Common myeloid progenitor, CD34-positive (primary cell): ENCODE measurements around the gene S100A3.
A peak's percentile ranks its signal among the peaks of the same experiment; 100 is the strongest.
"Not testable (repeated sequence)": the region's sequence is repeated elsewhere in the genome, so short reads cannot be mapped to it uniquely, and the experiment has no call there.

Source experiments
- CTCF ChIA-PET: fragments of 350-600 bp; sonication (Branson Sonifier 250); formaldehyde crosslinking; loops from one replicate; lab custom pipeline; 2021; ENCODE audit warnings: antibody characterized with exemption; lab: Charles Lee
- POLR2A ChIA-PET: fragments of 350-600 bp; sonication (Branson Sonifier 250); formaldehyde crosslinking; loops from one replicate; lab custom pipeline; 2021; ENCODE audit warnings: antibody characterized with exemption; lab: Charles Lee
- DNase-seq, 3 donors: peaks; one replicate each; pipeline versions ENCODE4 v3.0.0 to v3.0.0-alpha.2; 2013
- H3K27ac ChIP-seq, 2 experiments: 1 replicate in 1 of 2; 2 replicates in 1 of 2; pipeline ENCODE4 v1.7.0; 2013; ENCODE audit warnings: inconsistent platforms in 2 of 2, low read length in 2 of 2, mild to moderate bottlenecking in 2 of 2, low read depth in 1 of 2, moderate library complexity in 1 of 2; ENCODE audit not compliant: severe bottlenecking in 2 of 2, insufficient read depth in 1 of 2, poor library complexity in 1 of 2
- H3K27me3 ChIP-seq, 5 experiments: replicated peaks in 2 of 5; 1 replicate in 3 of 5; 2 replicates in 2 of 5; pipeline versions ENCODE4 v1.6.1 to v1.7.0; 2013; ENCODE audit warnings: low read length in 4 of 5, mild to moderate bottlenecking in 2 of 5, moderate library complexity in 2 of 5, inconsistent platforms in 1 of 5; ENCODE audit not compliant: insufficient read depth in 5 of 5, control insufficient read depth in 4 of 5
- H3K36me3 ChIP-seq, 4 experiments: 1 replicate in 2 of 4; 2 replicates in 2 of 4; pipeline versions ENCODE4 v1.6.1 to v1.7.0; 2013; ENCODE audit warnings: low read length in 3 of 4, control low read depth in 1 of 4, mild to moderate bottlenecking in 1 of 4; ENCODE audit not compliant: control insufficient read depth in 4 of 4, insufficient read depth in 4 of 4
- H3K4me1 ChIP-seq, 4 experiments: 1 replicate in 3 of 4; 2 replicates in 1 of 4; pipeline versions ENCODE4 v1.6.1 to v1.7.1; 2013; ENCODE audit warnings: low read length in 3 of 4, mild to moderate bottlenecking in 3 of 4, control low read depth in 1 of 4, inconsistent platforms in 1 of 4, moderate library complexity in 1 of 4; ENCODE audit not compliant: control insufficient read depth in 4 of 4, insufficient read depth in 4 of 4; ENCODE audit errors: control extremely low read depth in 1 of 4
- H3K4me3 ChIP-seq, 7 experiments: 1 replicate in 4 of 7; 2 replicates in 3 of 7; pipeline versions ENCODE4 v1.5.1 to v1.7.0; 2013; ENCODE audit warnings: mild to moderate bottlenecking in 7 of 7, low read length in 6 of 7, moderate library complexity in 6 of 7, inconsistent platforms in 2 of 7, low read depth in 2 of 7, control low read depth in 1 of 7; ENCODE audit not compliant: insufficient read depth in 4 of 7, control insufficient read depth in 1 of 7; ENCODE audit errors: extremely low read depth in 1 of 7
- H3K9me3 ChIP-seq, 5 experiments: 1 replicate in 4 of 5; 2 replicates in 1 of 5; pipeline versions ENCODE4 v1.6.1 to v1.7.1; 2013; ENCODE audit warnings: low read length in 4 of 5, mild to moderate bottlenecking in 2 of 5, inconsistent platforms in 1 of 5, low read depth in 1 of 5, moderate library complexity in 1 of 5; ENCODE audit not compliant: control insufficient read depth in 4 of 5, insufficient read depth in 2 of 5; ENCODE audit errors: control extremely low read depth in 1 of 5
- WGBS: methylation state at CpG from one replicate; pipeline ENCODE4 v1.1.5; 2013; ENCODE audit not compliant: insufficient coverage; 5-methylcytosine and 5-hydroxymethylcytosine counted together

The S100A3 gene

DNA sequence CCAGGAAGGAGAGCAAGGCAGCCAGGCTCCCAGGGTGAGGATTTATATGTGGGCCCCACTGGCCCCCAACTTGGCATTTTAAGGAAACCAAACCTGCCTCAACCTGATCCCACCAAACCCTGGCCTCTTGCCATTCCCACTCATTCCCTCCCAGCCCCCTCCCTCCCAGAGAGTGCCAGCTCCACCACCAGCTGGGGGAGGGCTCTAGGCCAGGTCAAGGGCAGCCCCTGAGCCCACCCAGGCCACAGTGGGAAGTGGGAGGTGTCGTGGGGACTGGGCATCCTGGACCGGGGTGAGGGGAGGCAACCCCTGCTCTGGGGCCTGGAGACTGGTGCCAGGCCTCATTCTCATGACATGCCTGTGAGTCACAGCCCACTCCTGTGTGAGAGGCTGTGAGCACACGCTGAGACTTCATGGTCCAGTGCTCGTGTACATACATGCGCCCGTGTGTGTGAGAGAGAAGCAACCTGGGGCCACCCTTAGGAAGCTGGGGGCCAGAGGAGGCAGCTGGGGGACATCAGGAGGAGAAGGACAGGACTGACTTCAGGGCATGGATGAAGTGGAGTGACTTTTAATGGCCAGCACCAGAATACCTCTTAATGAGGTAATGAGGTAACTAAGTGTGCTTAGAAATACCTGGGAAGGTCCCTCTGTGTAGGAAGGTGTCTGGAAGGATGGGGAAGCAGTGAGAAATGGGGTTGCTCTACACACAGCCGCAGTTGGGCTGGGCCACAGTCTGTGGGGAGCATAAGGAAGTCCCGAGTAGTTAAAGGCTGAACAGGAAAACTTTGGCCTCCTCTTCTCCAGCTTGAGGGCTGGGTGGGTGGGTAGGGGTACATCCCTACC lies 16.7 kb upstream of the S100A3 start, which contains the start of gene S100A2:
S100A2 (minus strand) TSS at position 316 of the 846 bp plus-strand sequence. CDS start 1,967 bp downstream, outside the sequence.
- DNase-seq = peak; percentile 34 to 76 (median 65)
- Histone ChIP-seq H3K36me3 (no peaks in the 10 kb centered on the region), H3K27me3 (no peaks in the 10 kb centered on the region), H3K27ac (peak within 1 kb of the TSS; percentile 47 to 80), H3K4me3 (peak within 1 kb of the TSS in 4 of 7 experiments; percentile 16 to 57 (median 30)), H3K9me3 (no peaks in the 10 kb centered on the region), H3K4me1 (peaks cover 3 to 53% (median 33%) of the 10 kb centered on the region in 4 experiments)
- ChIA-PET CTCF (interaction anchor here (0.6 to 11.1 kb wide), 10 partner anchors 12 to 68 kb away, joined by 3 to 116 read pairs (median 4); partner anchors contain the start of genes CHTOP, S100A13, S100A5 and S100A6), POLR2A (interaction anchor here (1.0 to 2.0 kb wide), 3 partner anchors 20 to 30 kb away, joined by 5 to 15 read pairs (median 11); partner anchors contain the start of genes S100A4 and S100A6)
- WGBS = 38% methylated on average over 7 of the region's 8 CpGs

DNA sequence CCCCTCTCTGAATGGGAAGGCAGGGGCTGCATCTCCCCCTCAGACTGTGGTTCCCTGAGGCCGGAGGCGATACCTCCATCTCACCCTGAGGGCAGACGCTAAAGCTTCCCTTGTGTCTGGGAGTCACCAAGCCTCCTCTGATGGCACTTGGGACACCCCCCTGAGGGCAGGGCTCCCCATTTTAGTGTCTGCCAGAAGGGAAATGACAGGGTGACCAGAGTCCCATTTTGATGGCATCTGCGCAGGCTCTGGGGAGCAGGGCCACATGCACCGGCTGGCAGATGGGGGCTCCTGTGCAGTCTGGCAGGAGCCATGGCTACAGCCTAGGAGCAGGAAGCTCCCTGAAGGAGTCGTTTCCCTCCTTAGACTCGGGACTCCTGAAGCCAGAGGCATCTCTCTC lies 14.9 kb upstream of the S100A3 start:
- POLR2A ChIA-PET = interaction anchor here (0.7 kb wide), 1 partner anchor 38 kb away, joined by 3 read pairs; no protein-coding TSS in a partner anchor
- WGBS = 100% methylated on average over 4 of the region's 7 CpGs
- peaks cover 3 to 53% (median 33%) of the 10 kb centered on the region in 4 experiments for H3K4me1 ChIP-seq

DNA sequence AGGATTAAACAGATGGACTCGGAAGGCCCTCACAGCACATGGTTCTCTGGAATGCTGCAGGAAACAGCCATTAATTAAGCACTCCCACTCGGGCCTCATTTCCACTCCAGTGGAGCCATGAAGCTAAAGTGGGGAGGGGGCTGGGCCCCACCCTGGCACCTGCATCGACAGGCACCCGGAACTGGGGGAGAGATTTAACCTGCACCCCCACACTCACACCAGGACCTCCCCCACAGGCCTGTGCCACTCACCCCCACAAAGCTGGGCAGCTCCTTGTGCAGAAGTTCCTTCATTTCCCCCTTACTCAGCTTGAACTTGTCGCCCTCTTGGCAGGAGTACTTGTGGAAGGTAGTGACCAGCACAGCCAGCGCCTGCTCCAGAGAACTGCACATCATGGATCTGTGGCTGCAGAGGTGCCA lies 14.4 kb upstream of the S100A3 start:
- Histone ChIP-seq H3K9me3 (no peaks in the 10 kb centered on the region), H3K27me3 (no peaks in the 10 kb centered on the region), H3K27ac (no peak overlapping the region), H3K36me3 (no peaks in the 10 kb centered on the region), H3K4me3 (no peak overlapping the region), H3K4me1 (peaks cover 3 to 48% (median 29%) of the 10 kb centered on the region in 4 experiments)
- 93% methylated on average over 4 of the region's 6 CpGs for WGBS
- ChIA-PET POLR2A (no interaction called here), CTCF (interaction anchor here (0.7 to 11.1 kb wide), 6 partner anchors 9 to 43 kb away, joined by 3 to 116 read pairs (median 4); partner anchors contain the start of gene S100A6)
- DNase-seq = no peak

More for the DNA sequence above, 14.9 kb upstream of the S100A3 start:
- Histone ChIP-seq H3K36me3 (no peaks in the 10 kb centered on the region), H3K9me3 (no peaks in the 10 kb centered on the region), H3K4me3 (no peak overlapping the region), H3K27ac (no peak overlapping the region), H3K27me3 (no peaks in the 10 kb centered on the region)
- DNase-seq = no peak
- CTCF ChIA-PET = interaction anchor here (0.7 to 11.1 kb wide), 5 partner anchors 9 to 43 kb away, joined by 3 to 116 read pairs (median 4); partner anchors contain the start of gene S100A6

DNA sequence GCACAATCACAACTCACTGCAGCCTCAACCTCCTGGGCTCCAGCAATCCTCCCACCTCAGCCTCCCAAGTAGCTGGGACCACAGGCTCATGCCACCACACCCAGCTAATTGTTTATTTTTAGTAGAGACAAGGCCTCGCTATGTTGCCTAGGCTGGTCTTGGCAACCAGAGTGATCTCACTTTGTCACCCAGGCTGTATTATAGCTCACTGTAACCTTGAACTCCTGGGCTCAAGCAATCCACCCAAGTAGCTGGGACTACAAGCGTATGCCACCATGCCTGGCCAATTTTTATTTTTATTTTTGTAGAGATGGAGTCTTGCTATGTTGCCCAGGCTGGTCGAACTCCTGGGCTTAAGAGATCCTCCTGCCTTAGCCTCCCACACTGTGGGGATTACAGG lies 13.0 kb upstream of the S100A3 start:
- ChIA-PET POLR2A (interaction anchor here (0.6 kb wide), 1 partner anchor 26 kb away, joined by 4 read pairs; the partner anchor contains the start of gene S100A6), CTCF (interaction anchor here (1.0 to 11.1 kb wide), 5 partner anchors 8 to 52 kb away, joined by 3 to 116 read pairs (median 8); partner anchors contain the start of gene S100A6)
- not testable (repeated sequence) for H3K27me3 ChIP-seq, H3K4me3 ChIP-seq, H3K27ac ChIP-seq, DNase-seq, H3K9me3 ChIP-seq, H3K36me3 ChIP-seq
- peaks cover 2 to 33% (median 18%) of the 10 kb centered on the region in 4 experiments for H3K4me1 ChIP-seq
- WGBS = 100% methylated on average over 1 of the region's 3 CpGs

DNA sequence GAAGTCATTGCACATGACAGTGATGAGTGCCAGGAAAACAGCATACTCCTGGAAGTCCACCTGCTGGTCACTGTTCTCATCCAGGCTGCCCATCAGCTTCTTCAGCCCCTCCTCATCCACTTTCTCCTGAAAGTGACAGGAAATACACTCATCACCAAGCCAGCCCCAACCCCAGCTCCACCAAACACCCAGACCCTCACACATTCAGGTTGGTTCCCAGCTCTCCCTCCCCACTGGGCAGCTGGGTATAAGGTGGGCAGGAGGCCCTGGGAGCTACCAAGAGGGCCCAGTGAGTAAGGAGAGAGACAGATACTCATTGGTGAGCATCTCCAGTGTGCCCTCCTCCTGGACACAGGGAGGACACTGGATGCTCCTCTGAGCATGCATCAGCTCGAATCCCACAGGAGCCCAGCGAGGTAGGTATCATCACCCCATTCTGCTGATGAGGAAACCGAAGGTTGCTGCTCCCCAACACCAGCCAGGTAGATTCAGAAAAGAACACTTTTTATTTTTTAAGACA lies 12.5 kb upstream of the S100A3 start:
- Histone ChIP-seq H3K27me3 (no peaks in the 10 kb centered on the region), H3K27ac (no peak overlapping the region), H3K36me3 (no peaks in the 10 kb centered on the region), H3K9me3 (no peaks in the 10 kb centered on the region), H3K4me1 (peaks cover 0 to 28% (median 13%) of the 10 kb centered on the region in 4 experiments), H3K4me3 (no peak overlapping the region)
- 96% methylated on average over 3 of the region's 3 CpGs for WGBS
- CTCF ChIA-PET = interaction anchor here (0.9 to 11.1 kb wide), 8 partner anchors 8 to 51 kb away, joined by 3 to 116 read pairs (median 4); partner anchors contain the start of gene S100A6
- POLR2A ChIA-PET = no interaction called here
- DNase-seq = no peak

DNA sequence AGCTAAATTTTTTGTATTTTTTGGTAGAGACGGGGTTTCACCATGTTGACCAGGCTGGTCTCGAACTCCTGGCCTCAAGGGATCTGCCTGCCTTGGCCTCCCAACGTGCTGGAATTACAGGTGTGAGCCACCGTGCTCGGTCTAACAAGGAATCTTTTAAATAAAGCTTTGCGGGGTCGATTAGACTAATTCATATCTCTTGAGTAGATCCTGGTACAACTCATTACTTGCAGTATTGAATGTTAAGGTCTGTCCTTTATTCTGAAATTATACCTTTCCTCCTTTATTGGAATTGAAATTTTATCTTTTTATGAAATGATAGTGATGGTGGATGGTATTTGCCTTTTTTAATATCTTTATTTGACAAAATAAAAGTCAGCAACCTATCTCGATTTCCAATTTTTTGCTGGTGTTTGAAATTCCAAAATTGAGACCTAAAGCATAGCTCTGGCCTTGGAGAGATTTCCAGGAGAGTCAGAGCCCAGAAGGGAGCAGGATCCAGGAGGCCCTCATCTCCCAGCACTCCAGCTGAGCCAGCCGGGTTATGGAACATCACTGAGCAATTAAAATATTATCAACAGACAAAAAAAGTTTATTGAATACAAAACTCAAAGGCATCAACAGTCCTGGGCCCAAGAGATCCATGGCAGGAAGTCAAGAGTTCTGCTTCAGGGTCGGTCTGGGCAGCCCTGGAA lies 11.9 kb upstream of the S100A3 start:
- ChIA-PET CTCF (interaction anchor here (0.9 to 11.1 kb wide), 7 partner anchors 7 to 51 kb away, joined by 3 to 116 read pairs (median 5); partner anchors contain the start of gene S100A6), POLR2A (no interaction called here)
- no peak overlapping the region for H3K4me3 ChIP-seq
- 95% methylated on average over 6 of the region's 10 CpGs for WGBS
- H3K9me3 ChIP-seq = no peaks in the 10 kb centered on the region
- H3K27me3 ChIP-seq = no peaks in the 10 kb centered on the region
- no peak for DNase-seq
- H3K27ac ChIP-seq = no peak overlapping the region
- no peaks in the 10 kb centered on the region for H3K36me3 ChIP-seq
- H3K4me1 ChIP-seq = peaks cover 0 to 22% (median 7%) of the 10 kb centered on the region in 4 experiments
